GM19099 (cell line): Measurements from ENCODE around the gene RPP38.

Source experiments
- POLR2A ChIP-seq: IDR thresholded peaks from 3 replicates; pipeline ENCODE4 v1.6.1; 2011; ENCODE audit warnings: low read depth; ENCODE audit not compliant: insufficient read length; ENCODE audit errors: extremely low read depth

RPP38 gene, protein sequence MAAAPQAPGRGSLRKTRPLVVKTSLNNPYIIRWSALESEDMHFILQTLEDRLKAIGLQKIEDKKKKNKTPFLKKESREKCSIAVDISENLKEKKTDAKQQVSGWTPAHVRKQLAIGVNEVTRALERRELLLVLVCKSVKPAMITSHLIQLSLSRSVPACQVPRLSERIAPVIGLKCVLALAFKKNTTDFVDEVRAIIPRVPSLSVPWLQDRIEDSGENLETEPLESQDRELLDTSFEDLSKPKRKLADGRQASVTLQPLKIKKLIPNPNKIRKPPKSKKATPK

GRCh38 chr10:15097011-15097812, at the start of gene RPP38:
Gene RPP38, plus strand, starts transcription at chr10:15097355. Its CDS starts 5,960 bp downstream, at chr10:15103315.
- peak; percentile 96 for TF ChIP-seq POLR2A

- no peak for TF ChIP-seq POLR2A
Observed at GRCh38 chr10:15049533-15049932, 47.6 kb upstream of the RPP38 start.

GRCh38 chr10:15052121-15052520, 45.0 kb upstream of the RPP38 start:
- TF ChIP-seq POLR2A: no peak

GRCh38 chr10:15053061-15053460, 44.1 kb upstream of the RPP38 start:
- TF ChIP-seq POLR2A: no peak

GRCh38 chr10:15058689-15059088, 38.5 kb upstream of the RPP38 start:
- TF ChIP-seq POLR2A: no peak

DNA sequence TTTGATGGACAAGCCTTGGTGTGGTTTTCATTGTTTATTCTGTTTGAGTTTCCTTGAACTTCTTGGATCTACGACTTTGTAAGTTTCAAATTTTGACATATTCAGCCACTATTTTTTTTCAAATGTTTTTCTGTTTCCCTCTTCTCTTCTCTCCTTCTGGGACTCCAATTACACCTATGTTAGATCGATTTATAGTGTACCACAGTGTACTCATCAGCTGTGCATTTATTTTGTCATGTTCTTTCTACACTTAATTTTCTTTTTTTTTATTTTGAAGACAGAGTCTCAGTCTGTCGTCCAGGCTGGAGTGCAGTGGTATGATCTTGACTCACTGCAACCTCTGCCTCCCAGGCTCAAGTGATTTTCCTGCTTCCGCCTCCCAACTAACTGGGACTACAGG, 37.2 kb upstream of the RPP38 start:
- TF ChIP-seq POLR2A: no peak

- no peak for TF ChIP-seq POLR2A
Observed at GRCh38 chr10:15060638-15061037, 36.5 kb upstream of the RPP38 start.

DNA sequence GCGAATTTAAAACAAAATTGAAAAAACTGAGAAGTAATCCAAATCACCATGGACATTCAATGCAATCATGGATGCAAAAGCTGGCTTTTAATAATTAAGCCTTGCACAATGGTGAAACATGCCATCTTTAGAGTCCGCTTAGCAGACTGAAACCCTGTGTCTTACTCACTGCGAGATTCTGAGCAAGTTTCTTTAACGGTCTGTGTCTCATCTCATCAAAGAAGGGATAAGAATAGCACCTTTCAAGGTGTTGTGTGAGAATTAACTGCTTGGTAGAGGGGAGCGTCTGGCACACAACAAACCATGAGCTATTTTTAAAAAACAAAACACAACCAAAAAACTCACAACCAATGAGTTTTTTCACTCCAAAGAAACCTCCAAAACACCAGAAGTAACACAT, 30.0 kb upstream of the RPP38 start:
- no peak for TF ChIP-seq POLR2A

GRCh38 chr10:15068802-15069201, 28.4 kb upstream of the RPP38 start:
- no peak for TF ChIP-seq POLR2A

DNA sequence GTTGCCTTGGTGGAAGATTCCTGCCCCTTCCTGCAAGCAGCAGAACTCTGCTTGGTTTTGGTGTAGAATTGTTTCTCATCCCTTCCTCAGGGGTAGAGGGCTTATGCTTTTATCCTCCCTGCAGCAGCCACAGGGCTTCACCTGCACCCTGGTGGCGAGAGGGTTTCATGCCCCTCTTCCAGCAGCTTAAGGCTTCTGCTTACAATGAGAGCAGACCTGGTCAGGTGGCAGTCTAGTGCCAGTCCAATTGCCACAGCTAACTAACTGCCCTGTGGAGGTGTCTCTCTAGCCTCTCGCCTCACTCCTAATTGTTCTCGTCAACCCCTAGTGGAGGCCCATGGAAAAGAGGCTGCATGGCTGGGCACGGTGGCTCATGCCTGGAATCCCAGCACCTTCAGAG, 27.9 kb upstream of the RPP38 start:
- TF ChIP-seq POLR2A: no peak

- no peak for TF ChIP-seq POLR2A
Observed at GRCh38 chr10:15072358-15072757, 24.8 kb upstream of the RPP38 start.

GRCh38 chr10:15075421-15075820, 21.7 kb upstream of the RPP38 start:
- TF ChIP-seq POLR2A: no peak

DNA sequence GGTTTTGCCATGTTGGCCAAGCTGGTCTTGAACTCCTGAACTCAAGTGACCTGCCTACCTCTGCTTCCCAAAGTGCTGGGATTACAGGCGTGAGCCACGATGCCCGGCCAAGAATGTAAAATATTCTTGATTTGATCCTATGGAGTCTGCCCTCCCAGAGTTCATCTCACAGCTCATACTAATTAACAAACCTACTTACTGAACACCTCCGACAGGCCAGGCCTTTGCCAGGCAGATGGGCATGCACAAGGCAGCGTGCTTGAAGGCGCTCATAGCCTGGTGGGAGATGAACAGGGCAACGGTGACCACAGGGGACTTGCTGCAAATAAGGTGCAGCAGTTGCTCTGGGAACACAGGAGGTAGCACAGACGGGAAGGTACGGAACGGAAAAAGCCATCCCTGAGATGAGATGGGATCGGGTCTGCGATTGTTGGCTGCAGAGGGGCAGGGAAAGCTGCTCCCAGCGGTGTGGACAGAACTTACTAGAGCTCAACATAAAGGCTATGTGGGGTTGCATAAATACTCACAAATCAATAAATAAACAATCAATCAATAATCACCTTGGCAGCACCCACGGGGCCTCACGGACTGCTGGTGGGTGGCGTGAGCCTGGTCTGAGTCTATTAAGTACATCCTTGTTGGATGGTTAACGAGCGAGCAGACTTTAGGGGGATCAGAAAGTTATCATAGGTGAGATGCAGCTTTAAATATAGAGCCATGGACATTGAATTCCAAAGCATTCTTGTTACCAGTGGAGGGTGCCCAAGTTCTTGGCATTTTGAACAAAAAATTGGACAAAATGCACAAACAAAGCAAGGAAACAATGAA, 13.3 kb upstream of the RPP38 start:
- no peak for TF ChIP-seq POLR2A

- no peak for TF ChIP-seq POLR2A
Observed at GRCh38 chr10:15084502-15084922, 12.6 kb upstream of the RPP38 start.
